ENCODE measurements around the gene TP63. TPM values are rescaled to one million over a fixed set of nuclear protein-coding genes. Genes with fewer than 3 reads are reported as not detected.

TP63 gene
- total RNA-seq, 1 experiment from 2014 or later, result not detected

DNA sequence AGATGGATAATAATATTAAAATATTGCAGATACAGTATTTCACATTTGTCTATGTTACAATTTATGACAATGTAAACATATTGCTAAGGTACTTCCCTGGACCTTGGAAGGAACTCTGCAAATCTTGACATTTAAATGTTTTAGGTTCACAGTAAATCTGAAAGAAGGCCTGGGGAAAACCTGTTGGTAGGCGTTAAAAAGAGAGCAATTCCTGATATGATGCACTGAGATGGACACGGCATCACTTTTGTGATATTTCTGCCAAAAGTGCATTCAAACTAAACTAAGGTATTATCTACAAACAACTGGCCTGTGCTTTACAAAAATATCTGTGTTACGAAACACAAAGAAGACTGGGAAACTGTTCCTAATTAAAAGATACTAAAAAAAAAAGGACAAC is 6.1 kb upstream of the TP63 start:
- no peaks in the 10 kb centered on the region for H3K36me3 Mint-ChIP-seq (ENCODE audit: insufficient read depth in 1 of 3, low read depth in 3 of 3)
- H3K27me3 Mint-ChIP-seq (ENCODE audit: low read depth), result no peaks in the 10 kb centered on the region
- no peak overlapping the region for H3K27ac Mint-ChIP-seq
- no peaks in the 10 kb centered on the region for H3K9me3 ChIP-seq (ENCODE audit: control insufficient read depth, low read depth, low read length)
- no peaks in the 10 kb centered on the region for H3K4me1 ChIP-seq (ENCODE audit: insufficient read depth, low read length)
- DNase-seq, result no peak
- no peak overlapping the region for H2BK120ac ChIP-seq (ENCODE audit: low read depth, low read length, poor library complexity, severe bottlenecking)
- H2BK15ac ChIP-seq (ENCODE audit: low read depth, low read length), result no peak overlapping the region
- no peak overlapping the region for H3K4ac ChIP-seq (ENCODE audit: low read depth, low read length)
- no peak overlapping the region for H2AFZ ChIP-seq (ENCODE audit: low read length)
- H3K4me1 Mint-ChIP-seq, result no peaks in the 10 kb centered on the region; a peak in 1 of 4 replicates
- no peak overlapping the region for H2BK5ac ChIP-seq (ENCODE audit: insufficient read length, low read length)
- H3K9ac ChIP-seq (ENCODE audit: extremely low read depth, insufficient read length, low read length), result no peak overlapping the region
- H3K4me2 ChIP-seq (ENCODE audit: insufficient read depth, insufficient read length, low read length), result no peak overlapping the region
- no peak overlapping the region for H3K56ac ChIP-seq (ENCODE audit: insufficient read length, low read depth, low read length)
- H3K18ac ChIP-seq (ENCODE audit: insufficient read length, low read depth, low read length), result no peak overlapping the region
- no peak overlapping the region for H3K4me3 Mint-ChIP-seq
- H3K23ac ChIP-seq (ENCODE audit: insufficient read length, low read depth, low read length), result no peak overlapping the region
- H3K14ac ChIP-seq (ENCODE audit: insufficient read depth, low read length), result no peak overlapping the region
- no peaks in the 10 kb centered on the region for H3K27me3 ChIP-seq (ENCODE audit: insufficient read depth, low read length)
- H4K5ac ChIP-seq (ENCODE audit: insufficient read length, low read depth, low read length), result no peak overlapping the region
- no peaks in the 10 kb centered on the region for H3K23me2 ChIP-seq (ENCODE audit: insufficient read length, low read depth, low read length, poor library complexity, severe bottlenecking)
- H4K8ac ChIP-seq (replicated peaks; ENCODE audit: insufficient read length, low read depth, low read length), result no peak overlapping the region
- H3K9me3 Mint-ChIP-seq, result no peaks in the 10 kb centered on the region
- no peaks in the 10 kb centered on the region for H3K79me1 ChIP-seq (ENCODE audit: insufficient read depth, low read depth, low read length, poor library complexity, severe bottlenecking)
- H3K79me2 ChIP-seq (ENCODE audit: insufficient read depth, low read length), result no peaks in the 10 kb centered on the region
- H2AK5ac ChIP-seq (ENCODE audit: insufficient read length, low read length), result no peak overlapping the region
- no peak overlapping the region for H3K27ac ChIP-seq (ENCODE audit: insufficient read length, low read depth, low read length)
- no peak overlapping the region for H3T11ph ChIP-seq (ENCODE audit: low read length)
- no peak overlapping the region for H2BK12ac ChIP-seq (ENCODE audit: insufficient read length, low read depth, low read length)
- no peak overlapping the region for H2BK20ac ChIP-seq (ENCODE audit: low read depth, low read length, poor library complexity, severe bottlenecking)
- WGBS (ENCODE audit: extremely low coverage, insufficient read length, low lambda C conversion rate), result no CpG with 5 or more reads among the region's 3 CpGs
- H4K91ac ChIP-seq (ENCODE audit: insufficient read length, low read depth, low read length), result no peak overlapping the region
- TF ChIP-seq, protein P1, sequence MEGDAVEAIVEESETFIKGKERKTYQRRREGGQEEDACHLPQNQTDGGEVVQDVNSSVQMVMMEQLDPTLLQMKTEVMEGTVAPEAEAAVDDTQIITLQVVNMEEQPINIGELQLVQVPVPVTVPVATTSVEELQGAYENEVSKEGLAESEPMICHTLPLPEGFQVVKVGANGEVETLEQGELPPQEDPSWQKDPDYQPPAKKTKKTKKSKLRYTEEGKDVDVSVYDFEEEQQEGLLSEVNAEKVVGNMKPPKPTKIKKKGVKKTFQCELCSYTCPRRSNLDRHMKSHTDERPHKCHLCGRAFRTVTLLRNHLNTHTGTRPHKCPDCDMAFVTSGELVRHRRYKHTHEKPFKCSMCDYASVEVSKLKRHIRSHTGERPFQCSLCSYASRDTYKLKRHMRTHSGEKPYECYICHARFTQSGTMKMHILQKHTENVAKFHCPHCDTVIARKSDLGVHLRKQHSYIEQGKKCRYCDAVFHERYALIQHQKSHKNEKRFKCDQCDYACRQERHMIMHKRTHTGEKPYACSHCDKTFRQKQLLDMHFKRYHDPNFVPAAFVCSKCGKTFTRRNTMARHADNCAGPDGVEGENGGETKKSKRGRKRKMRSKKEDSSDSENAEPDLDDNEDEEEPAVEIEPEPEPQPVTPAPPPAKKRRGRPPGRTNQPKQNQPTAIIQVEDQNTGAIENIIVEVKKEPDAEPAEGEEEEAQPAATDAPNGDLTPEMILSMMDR (conservative IDR thresholded peaks at IDR 0.05), result no peak
- no peaks in the 10 kb centered on the region for H4K20me1 ChIP-seq (ENCODE audit: control insufficient read depth, insufficient read depth, insufficient read length)

Data from H9 (cell line).